Stomach (tissue), 9 donors: ENCODE data around the gene SIM1. TPM values are rescaled to one million over a fixed set of nuclear protein-coding genes. Genes with fewer than 3 reads are reported as not detected.

Source experiments
- DNase-seq, 2 donors: peaks; one replicate each; pipeline versions ENCODE4 v3.0.0 to v3.0.0-alpha.2; 2013 to 2019
- H3K27ac ChIP-seq, 5 donors: fragments of 200-600 bp in 4 of 5; sonication (generic) in 4 of 5; one replicate each; pipeline ENCODE4 v1.5.1; 2013 to 2019; ENCODE audit warnings: mild to moderate bottlenecking in 1 of 5, moderate library complexity in 1 of 5
- H3K27me3 ChIP-seq, 3 donors: fragments of 200-600 bp; sonication (generic); one replicate each; pipeline ENCODE4 v1.5.1; 2017 to 2019; ENCODE audit warnings: mixed run types in 1 of 3
- H3K36me3 ChIP-seq, 4 donors: fragments of 200-600 bp; sonication (generic); 1 replicate in 3 of 4; 2 replicates in 1 of 4; pipeline ENCODE4 v1.5.1; 2016 to 2019
- H3K4me1 ChIP-seq, 4 donors: fragments of 200-600 bp; sonication (generic); one replicate each; pipeline ENCODE4 v1.5.1; 2016 to 2019
- H3K4me3 ChIP-seq, 4 donors: fragments of 200-600 bp; sonication (generic) in 3 of 4; one replicate each; pipeline ENCODE4 v1.5.1; 2016 to 2019; ENCODE audit warnings: mild to moderate bottlenecking in 1 of 4
- H3K9me3 ChIP-seq, 4 donors: fragments of 200-600 bp; sonication (generic); one replicate each; pipeline ENCODE4 v1.5.1; 2016 to 2019
- EP300 ChIP-seq: sonication (generic); formaldehyde crosslinking; IDR thresholded peaks from one replicate; pipeline ENCODE4 v1.6.1; 2017; ENCODE audit warnings: antibody characterized with exemption
- POLR2A ChIP-seq, 4 donors: fragments of 450-650 bp; IDR thresholded peaks; one replicate each; pipeline ENCODE4 v1.6.1; 2016; ENCODE audit warnings: antibody characterized with exemption in 4 of 4, control low read depth in 2 of 4, mild to moderate bottlenecking in 1 of 4, moderate library complexity in 1 of 4
- POLR2AphosphoS5 ChIP-seq, 3 donors: sonication (generic); formaldehyde crosslinking; IDR thresholded peaks; one replicate each; pipeline ENCODE4 v1.6.1; 2016; ENCODE audit warnings: antibody characterized with exemption in 3 of 3
- WGBS, 5 donors: extraction: QIAGEN DNeasy Blood & Tissue Kit in 3 of 5; methylation state at CpG; one replicate each; pipeline versions ENCODE4 v1.1.5 to v1.1.7; 2013 to 2018; 5-methylcytosine and 5-hydroxymethylcytosine counted together
- intact Hi-C: fragments of 100-400 bp; cut with DNase I; formaldehyde crosslinking; loops from one replicate; pipeline ENCODE4 v1.15.1; 2023; ENCODE audit warnings: low total_unique reads
- polyA plus RNA-seq, 3 donors: library from polyadenylated mRNA; stranded (reverse); fragments of 200-250 nt; gene quantifications; one replicate each; pipeline ENCODE4 v1.2.3, GENCODE V29; 2013
- total RNA-seq, 5 donors: library from RNA; depleted of rRNA; stranded (reverse); fragments of >200 nt; gene quantifications; one replicate each; pipeline versions ENCODE4 v1.1.0 to v1.2.3, GENCODE V29; 2014 to 2016
- TF ChIP-seq, protein P1 (sequence below), 7 experiments: fragments of 450-650 bp in 4 of 7; fragments of 200-600 bp in 3 of 7; sonication (generic) in 3 of 7; IDR thresholded peaks; one replicate each; pipeline ENCODE4 v1.5.1; 2016 to 2019; ENCODE audit warnings: antibody characterized with exemption in 7 of 7, control low read depth in 2 of 7, mild to moderate bottlenecking in 1 of 7
- donor health status: healthy with polysubstance abuse.
- donor health status: Bipolar disorder and iron deficiency.
- donor health status: healthy.

Gene SIM1
- total and polyA plus RNA-seq, 8 donors, result 0.43 TPM; not detected in 7

DNA sequence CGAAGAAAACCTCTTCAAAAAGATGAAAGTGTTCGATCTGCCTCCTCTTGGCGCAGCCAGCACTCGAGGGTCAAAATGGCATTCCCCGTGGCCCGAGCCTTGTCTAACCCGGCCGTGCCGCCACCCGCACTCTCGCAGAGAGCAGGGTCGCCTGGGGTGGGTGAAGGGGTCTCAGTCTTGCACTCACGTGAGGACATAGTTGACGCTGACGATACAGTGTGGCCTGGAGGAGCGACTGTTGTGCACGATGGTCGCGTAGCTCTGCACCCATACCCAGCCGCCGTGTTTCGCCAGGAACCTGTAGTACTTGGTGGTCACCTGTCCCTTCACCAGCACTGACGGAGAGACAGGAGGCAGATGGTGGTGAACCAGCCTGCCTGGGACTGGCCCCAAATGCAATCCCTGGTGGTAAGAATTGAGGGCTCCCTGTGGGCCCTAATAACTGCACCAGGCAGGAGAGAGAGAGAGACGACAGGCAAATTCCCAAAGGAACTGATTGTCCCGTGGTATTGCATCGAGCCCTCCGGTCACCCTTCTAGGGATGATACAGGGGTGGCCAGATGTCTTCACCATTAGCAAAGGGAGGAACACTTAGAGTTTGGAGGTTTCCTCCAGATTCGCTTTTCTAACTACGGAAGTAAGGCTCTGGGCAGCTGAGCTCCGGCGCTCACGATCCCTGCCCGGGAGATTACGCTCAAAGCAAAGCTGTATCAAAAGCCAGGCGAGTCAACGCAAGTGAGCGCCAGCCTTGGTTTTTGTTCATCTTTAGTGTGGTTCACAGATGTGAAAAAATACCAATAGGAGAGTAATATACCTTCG is 17.4 kb downstream of the SIM1 start:
- Histone ChIP-seq H3K4me3 (peak overlapping the region in 2 of 4 donors; percentile 19 to 20), H3K9me3 (peaks cover 0 to 16% (median 0%) of the 10 kb centered on the region in 4 donors), H3K36me3 (no peaks in the 10 kb centered on the region), H3K4me1 (peaks cover 0 to 26% (median 14%) of the 10 kb centered on the region in 4 donors), H3K27me3 (peaks cover 21 to 94% (median 78%) of the 10 kb centered on the region in 3 donors), H3K27ac (no peak overlapping the region)
- intact Hi-C loops, result no loop called here
- TF ChIP-seq, protein P1, sequence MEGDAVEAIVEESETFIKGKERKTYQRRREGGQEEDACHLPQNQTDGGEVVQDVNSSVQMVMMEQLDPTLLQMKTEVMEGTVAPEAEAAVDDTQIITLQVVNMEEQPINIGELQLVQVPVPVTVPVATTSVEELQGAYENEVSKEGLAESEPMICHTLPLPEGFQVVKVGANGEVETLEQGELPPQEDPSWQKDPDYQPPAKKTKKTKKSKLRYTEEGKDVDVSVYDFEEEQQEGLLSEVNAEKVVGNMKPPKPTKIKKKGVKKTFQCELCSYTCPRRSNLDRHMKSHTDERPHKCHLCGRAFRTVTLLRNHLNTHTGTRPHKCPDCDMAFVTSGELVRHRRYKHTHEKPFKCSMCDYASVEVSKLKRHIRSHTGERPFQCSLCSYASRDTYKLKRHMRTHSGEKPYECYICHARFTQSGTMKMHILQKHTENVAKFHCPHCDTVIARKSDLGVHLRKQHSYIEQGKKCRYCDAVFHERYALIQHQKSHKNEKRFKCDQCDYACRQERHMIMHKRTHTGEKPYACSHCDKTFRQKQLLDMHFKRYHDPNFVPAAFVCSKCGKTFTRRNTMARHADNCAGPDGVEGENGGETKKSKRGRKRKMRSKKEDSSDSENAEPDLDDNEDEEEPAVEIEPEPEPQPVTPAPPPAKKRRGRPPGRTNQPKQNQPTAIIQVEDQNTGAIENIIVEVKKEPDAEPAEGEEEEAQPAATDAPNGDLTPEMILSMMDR (IDR thresholded peaks at IDR 0.05), result no peak
- TF ChIP-seq POLR2A (IDR thresholded peaks at IDR 0.05) (no peak), EP300 (no peak), POLR2AphosphoS5 (IDR thresholded peaks at IDR 0.05) (no peak)
- WGBS, 5 donors, result 7 to 37% (median 29%) methylated on average over 27 to 38 of the region's 38 CpGs
- peak in 1 of 2 donors; percentile 43 for DNase-seq

GRCh38 chr6:100446115-100447080 is 18.3 kb downstream of the SIM1 start:
- Histone ChIP-seq H3K27ac (no peak overlapping the region), H3K36me3 (no peaks in the 10 kb centered on the region), H3K9me3 (peaks cover 0 to 16% (median 0%) of the 10 kb centered on the region in 4 donors), H3K27me3 (peaks cover 21 to 86% (median 70%) of the 10 kb centered on the region in 3 donors), H3K4me1 (peaks cover 0 to 26% (median 14%) of the 10 kb centered on the region in 4 donors), H3K4me3 (peak overlapping the region in 2 of 4 donors; percentile 19 to 20)
- TF ChIP-seq EP300 (no peak), POLR2A (IDR thresholded peaks at IDR 0.05) (no peak), POLR2AphosphoS5 (IDR thresholded peaks at IDR 0.05) (no peak)
- TF ChIP-seq, protein P1 (IDR thresholded peaks at IDR 0.05), result no peak
- 12 to 26% (median 17%) methylated on average over 23 of the region's 23 CpGs for WGBS, 5 donors
- peak in 1 of 2 donors; percentile 48 for DNase-seq
- intact Hi-C loops, result no loop called here

DNA sequence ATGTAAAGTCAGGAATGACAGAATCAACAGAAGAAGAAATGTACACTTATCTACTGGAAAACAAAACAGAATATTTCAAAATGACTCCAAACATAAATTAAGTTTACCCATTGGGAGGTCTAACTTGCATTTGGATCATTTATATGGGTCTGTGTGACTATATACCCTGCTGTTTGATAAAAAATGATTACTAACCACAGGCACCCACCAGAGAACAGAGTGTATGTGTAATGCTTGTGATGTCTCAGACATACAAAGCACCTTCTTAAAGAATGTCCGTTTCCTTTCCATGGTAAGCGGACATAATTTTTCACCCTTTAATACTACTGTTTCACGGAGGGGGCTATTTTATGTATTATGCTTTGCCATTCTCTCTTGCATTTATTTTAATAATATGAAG is 19.2 kb downstream of the SIM1 start:
- peaks cover 0 to 16% (median 0%) of the 10 kb centered on the region in 4 donors for H3K9me3 ChIP-seq
- WGBS, 5 donors, result 39 to 56% (median 48%) methylated on average over 3 of the region's 3 CpGs
- H3K27ac ChIP-seq, result no peak overlapping the region
- no peak for DNase-seq
- intact Hi-C loops, result no loop called here
- H3K36me3 ChIP-seq, result no peaks in the 10 kb centered on the region
- no peak overlapping the region for H3K4me3 ChIP-seq
- peaks cover 0 to 26% (median 14%) of the 10 kb centered on the region in 4 donors for H3K4me1 ChIP-seq
- peaks cover 21 to 85% (median 64%) of the 10 kb centered on the region in 3 donors for H3K27me3 ChIP-seq
- TF ChIP-seq POLR2A (IDR thresholded peaks at IDR 0.05), result no peak
- TF ChIP-seq POLR2AphosphoS5 (IDR thresholded peaks at IDR 0.05), result no peak
- no peak for TF ChIP-seq EP300
- TF ChIP-seq, protein P1 (IDR thresholded peaks at IDR 0.05), result no peak

DNA sequence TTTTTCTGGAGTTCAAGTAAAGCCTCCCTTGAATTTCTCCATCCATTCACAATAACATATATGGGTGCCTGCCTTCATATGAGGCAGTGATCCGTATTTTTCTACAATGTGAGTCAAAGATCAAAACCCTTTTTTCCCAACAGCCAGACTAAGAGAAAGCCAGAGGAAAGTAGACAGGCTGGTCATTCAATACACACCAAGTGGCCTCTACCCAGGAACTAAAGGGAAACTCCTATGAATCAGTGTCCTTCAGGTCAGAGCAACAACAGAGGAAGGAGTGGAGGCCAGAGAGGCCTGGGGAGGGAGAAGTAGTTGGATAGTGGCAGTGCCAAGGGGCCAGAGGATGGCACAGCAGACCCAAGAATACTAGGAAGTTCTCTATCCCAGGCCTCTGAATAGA is 23.8 kb downstream of the SIM1 start:
- intact Hi-C loops, result no loop called here

More for the DNA sequence above, 23.8 kb downstream of the SIM1 start:
- Histone ChIP-seq H3K4me1 (no peaks in the 10 kb centered on the region), H3K4me3 (no peak overlapping the region), H3K27me3 (peaks cover 0 to 78% (median 19%) of the 10 kb centered on the region in 3 donors), H3K27ac (no peak overlapping the region), H3K36me3 (no peaks in the 10 kb centered on the region), H3K9me3 (no peaks in the 10 kb centered on the region)
- no peak for DNase-seq
- no peak for TF ChIP-seq POLR2A (IDR thresholded peaks at IDR 0.05)
- TF ChIP-seq EP300, result no peak
- TF ChIP-seq, protein P1 (IDR thresholded peaks at IDR 0.05), result no peak
- no peak for TF ChIP-seq POLR2AphosphoS5 (IDR thresholded peaks at IDR 0.05)
- WGBS, 5 donors, result 67 to 87% (median 76%) methylated on average over 1 of the region's 1 CpG
